ENCODE measurements around the gene FNDC3B.

GRCh38 chr3:172171396-172172075 lies 132.2 kb downstream of the FNDC3B start:
- TF ChIP-seq CTCF (IDR thresholded peaks at IDR 0.05) (no peak), POLR2AphosphoS5 (IDR thresholded peaks at IDR 0.05; ENCODE audit: low read depth, low read length) (no peak), SIN3A (IDR thresholded peaks at IDR 0.05; ENCODE audit: borderline replicate concordance, insufficient read depth, low read depth, low read length) (no peak)
